Epithelial cell of proximal tubule (primary cell): Measurements from ENCODE around the gene ATP2B2. TPM values are rescaled to one million over a fixed set of nuclear protein-coding genes. Genes with fewer than 3 reads are reported as not detected.

ENCODE experiments used
- DNase-seq: peaks from one replicate; pipeline ENCODE4 v3.0.0-alpha.2; 2011; ENCODE audit warnings: low read depth
- H3K4me3 ChIP-seq: 2 replicates; pipeline ENCODE4 v1.5.1; 2011; ENCODE audit warnings: low read depth, mild to moderate bottlenecking, low read length
- CTCF ChIP-seq: conservative IDR thresholded peaks from 2 replicates; pipeline ENCODE4 v1.5.1; 2012; ENCODE audit warnings: low read depth, mild to moderate bottlenecking, low read length
- total RNA-seq: library from RNA; depleted of rRNA; stranded (reverse); fragments of >200 nt; gene quantifications from 2 replicates; pipeline ENCODE4 v1.2.3, GENCODE V29; 2015

ATP2B2 gene
- total RNA-seq, 1 donor from 2014 or later: not detected

DNA sequence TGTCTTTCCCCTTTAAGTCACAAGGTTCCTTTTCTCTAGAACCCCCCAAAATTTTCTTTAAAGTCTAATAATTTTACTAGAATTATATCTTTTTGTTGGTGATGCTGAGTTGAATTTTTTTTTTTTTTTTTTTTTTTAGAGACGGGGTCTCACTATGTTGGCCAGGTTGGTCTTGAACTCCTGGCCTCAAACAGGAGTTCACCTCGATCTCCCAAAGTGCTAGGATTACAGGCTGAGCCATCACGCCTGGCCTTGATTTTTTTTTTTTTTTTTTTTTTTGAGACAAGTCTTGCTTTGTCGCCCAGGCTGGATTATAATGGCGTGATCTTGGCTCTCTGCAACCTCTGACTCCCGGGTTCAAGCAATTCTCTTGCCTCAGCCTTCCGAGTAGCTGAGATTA lies 196.7 kb downstream of the ATP2B2 start:
- TF ChIP-seq CTCF: no peak
- no peak for DNase-seq
- H3K4me3 ChIP-seq: no peak overlapping the region

DNA sequence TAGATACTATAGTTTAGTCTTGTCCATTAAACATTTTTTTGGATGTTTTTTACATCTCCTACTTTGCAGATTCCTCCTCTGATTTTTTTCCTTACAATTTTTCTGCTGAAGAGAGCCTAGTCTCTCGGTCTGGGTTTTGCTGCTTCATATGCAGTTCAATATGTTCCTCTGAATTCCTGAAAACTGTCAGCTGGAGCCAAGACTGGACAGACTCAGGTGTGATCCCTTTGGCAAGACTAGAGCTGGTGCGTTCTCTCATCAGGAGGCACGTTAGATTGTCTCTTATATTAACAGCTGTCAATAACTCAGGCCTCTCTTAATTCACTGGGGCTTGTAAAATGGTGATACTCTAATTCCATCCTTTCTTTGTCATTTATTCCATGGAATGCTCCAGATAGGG lies 199.2 kb downstream of the ATP2B2 start:
- no peak for DNase-seq
- H3K4me3 ChIP-seq: no peak overlapping the region
- TF ChIP-seq CTCF: no peak

GRCh38 chr3:10305331-10305902 lies 200.0 kb downstream of the ATP2B2 start:
- H3K4me3 ChIP-seq: no peak overlapping the region
- TF ChIP-seq CTCF: no peak
- DNase-seq: no peak

- no peak overlapping the region for H3K4me3 ChIP-seq
- no peak for TF ChIP-seq CTCF
- DNase-seq: no peak
These were observed 200.5 kb downstream of the ATP2B2 start for GRCh38 chr3:10304905-10305304.

DNA sequence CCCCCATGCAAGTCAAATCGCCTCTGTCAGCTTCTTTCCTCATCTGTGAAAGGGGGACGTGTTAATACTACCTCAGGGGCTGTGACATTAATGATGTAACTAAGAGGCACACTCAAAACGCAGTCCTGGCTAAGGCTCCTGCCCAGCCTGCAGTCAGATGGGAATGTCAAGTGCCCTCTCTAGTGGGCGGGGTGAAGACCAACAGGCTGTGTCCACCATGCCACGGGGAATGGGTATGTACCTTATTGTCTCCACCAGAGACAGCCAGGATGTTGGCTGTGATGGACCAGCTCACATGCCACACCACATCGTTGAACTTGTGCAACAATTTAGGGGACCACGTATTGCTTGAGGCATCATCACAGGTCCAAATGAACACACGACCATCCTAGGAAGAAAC lies 201.6 kb downstream of the ATP2B2 start:
- H3K4me3 ChIP-seq: no peak overlapping the region
- no peak for TF ChIP-seq CTCF
- DNase-seq: no peak

- DNase-seq: no peak
- TF ChIP-seq CTCF: no peak
- H3K4me3 ChIP-seq: no peak overlapping the region
These were observed 202.3 kb downstream of the ATP2B2 start for GRCh38 chr3:10303105-10303504.

- no peak overlapping the region for H3K4me3 ChIP-seq
- no peak for TF ChIP-seq CTCF
- DNase-seq: no peak
These were observed 205.3 kb downstream of the ATP2B2 start for GRCh38 chr3:10300087-10300486.
